ENCODE results near the gene CRYBA2.

GRCh38 chr2:218959761-218960308, 33.4 kb downstream of the CRYBA2 start:
- TF ChIP-seq CTCF (IDR thresholded peaks at IDR 0.05 in 4 of 5, conservative IDR thresholded peaks at IDR 0.05 in 1 of 5) (no peak), POLR2A (IDR thresholded peaks at IDR 0.05) (no peak)

All from gastrocnemius medialis (tissue), 4 donors.